Neural cell (in vitro differentiated cells): ENCODE data around the gene FBXL15. TPM values are rescaled to one million over a fixed set of nuclear protein-coding genes. Genes with fewer than 3 reads are reported as not detected.

Experiments used
- H2AFZ ChIP-seq: fragments of 200-600, 300-800 bp; sonication (generic), shearing (Covaris generic); 2 replicates; pipeline ENCODE4 v1.6.0; 2014; ENCODE audit warnings: low read depth, mild to moderate bottlenecking, antibody characterized with exemption, low read length, moderate library complexity
- H3F3A ChIP-seq: fragments of 200-600 bp; shearing (Covaris generic); 2 replicates; pipeline ENCODE4 v1.6.1; 2016; ENCODE audit warnings: mild to moderate bottlenecking, moderate library complexity, mixed read lengths, antibody characterized with exemption, low read length; ENCODE audit not compliant: insufficient read depth, poor library complexity, severe bottlenecking
- H3K27ac ChIP-seq: fragments of 200-600, 300-800 bp; sonication (generic), shearing (Covaris generic); 2 replicates; pipeline ENCODE4 v1.5.1; 2014; ENCODE audit warnings: mild to moderate bottlenecking, low read length, moderate library complexity
- H3K27me3 ChIP-seq: fragments of 300-800, 200-600 bp; sonication (generic), shearing (Covaris generic); 2 replicates; pipeline ENCODE4 v1.6.0; 2014; ENCODE audit warnings: mild to moderate bottlenecking, low read depth, low read length, moderate library complexity; ENCODE audit not compliant: insufficient read depth
- H3K36me3 ChIP-seq: fragments of 300-800, 200-600 bp; sonication (generic), shearing (Covaris generic); 2 replicates; pipeline ENCODE4 v1.5.1; 2014; ENCODE audit warnings: mild to moderate bottlenecking, antibody characterized with exemption, low read length, moderate library complexity; ENCODE audit not compliant: insufficient read depth
- H3K4me2 ChIP-seq: fragments of 300-800, 200-600 bp; sonication (generic), shearing (Covaris generic); 2 replicates; pipeline ENCODE4 v1.6.0; 2014; ENCODE audit warnings: mild to moderate bottlenecking, low read length
- H3K4me3 ChIP-seq: fragments of 300-800, 200-600 bp; sonication (generic), shearing (Covaris generic); 2 replicates; pipeline ENCODE4 v1.5.1; 2014; ENCODE audit warnings: mild to moderate bottlenecking, low read length, moderate library complexity
- H3K79me2 ChIP-seq: fragments of 200-600 bp; shearing (Covaris generic); replicated peaks from 2 replicates; pipeline ENCODE4 v1.6.0; 2014; ENCODE audit warnings: mild to moderate bottlenecking, low read length, moderate library complexity; ENCODE audit not compliant: insufficient read depth
- H3K9ac ChIP-seq: fragments of 300-800, 200-600 bp; sonication (generic), shearing (Covaris generic); 2 replicates; pipeline ENCODE4 v1.6.1; 2016; ENCODE audit warnings: mild to moderate bottlenecking, low read length, mixed read lengths
- H3K9me2 ChIP-seq: fragments of 200-600 bp; shearing (Covaris generic); 2 replicates; pipeline ENCODE4 v1.6.1; 2016; ENCODE audit warnings: mild to moderate bottlenecking, low read length, mixed read lengths; ENCODE audit not compliant: insufficient read depth
- H3K9me3 ChIP-seq: fragments of 200-600, 300-800 bp; sonication (generic), shearing (Covaris generic); 2 replicates; pipeline ENCODE4 v1.6.1; 2016; ENCODE audit warnings: mild to moderate bottlenecking, mixed run types, low read length, moderate library complexity, mixed read lengths
- H4K20me1 ChIP-seq: fragments of 200-600 bp; shearing (Covaris generic); 2 replicates; pipeline ENCODE4 v1.6.1; 2016; ENCODE audit warnings: mild to moderate bottlenecking, mixed run types; ENCODE audit not compliant: insufficient read depth
- EP300 ChIP-seq: fragments of 450-650 bp; conservative IDR thresholded peaks from 2 replicates; pipeline ENCODE4 v1.6.1; 2014; ENCODE audit warnings: antibody characterized with exemption, mild to moderate bottlenecking, moderate library complexity; ENCODE audit not compliant: poor library complexity, severe bottlenecking
- EZH2 ChIP-seq: fragments of 200-600, 300-800 bp; shearing (Covaris generic), sonication (generic); IDR thresholded peaks from 2 replicates; pipeline ENCODE4 v1.6.1; 2014; ENCODE audit warnings: antibody characterized with exemption, low read length, borderline replicate concordance, mild to moderate bottlenecking; ENCODE audit not compliant: insufficient read depth, poor library complexity, severe bottlenecking
- RAD21 ChIP-seq: fragments of 450-650 bp; conservative IDR thresholded peaks from 2 replicates; pipeline ENCODE4 v1.6.1; 2014; ENCODE audit warnings: antibody characterized with exemption, mild to moderate bottlenecking, moderate library complexity
- SMC3 ChIP-seq: fragments of 450-650 bp; conservative IDR thresholded peaks from 2 replicates; pipeline ENCODE4 v1.6.1; 2014; ENCODE audit warnings: antibody characterized with exemption, mild to moderate bottlenecking, moderate library complexity; ENCODE audit not compliant: poor library complexity
- polyA plus RNA-seq: library from polyadenylated mRNA; depleted of rRNA; stranded (reverse); fragments of >200 nt; gene quantifications from 2 replicates; pipeline ENCODE4 v1.2.3, GENCODE V29; 2014
- TF ChIP-seq, protein P1 (sequence below): fragments of 450-650 bp; IDR thresholded peaks from 2 replicates; pipeline ENCODE4 v1.5.1; 2014; ENCODE audit warnings: antibody characterized with exemption, mild to moderate bottlenecking, moderate library complexity; ENCODE audit not compliant: poor library complexity, severe bottlenecking
- TF ChIP-seq, protein P2 (sequence below): IDR thresholded peaks from 2 replicates; pipeline ENCODE4 v1.6.1; 2012; ENCODE audit warnings: borderline replicate concordance

Gene FBXL15
- polyA plus RNA-seq, 1 donor from 2014 or later = 37.8 TPM

DNA sequence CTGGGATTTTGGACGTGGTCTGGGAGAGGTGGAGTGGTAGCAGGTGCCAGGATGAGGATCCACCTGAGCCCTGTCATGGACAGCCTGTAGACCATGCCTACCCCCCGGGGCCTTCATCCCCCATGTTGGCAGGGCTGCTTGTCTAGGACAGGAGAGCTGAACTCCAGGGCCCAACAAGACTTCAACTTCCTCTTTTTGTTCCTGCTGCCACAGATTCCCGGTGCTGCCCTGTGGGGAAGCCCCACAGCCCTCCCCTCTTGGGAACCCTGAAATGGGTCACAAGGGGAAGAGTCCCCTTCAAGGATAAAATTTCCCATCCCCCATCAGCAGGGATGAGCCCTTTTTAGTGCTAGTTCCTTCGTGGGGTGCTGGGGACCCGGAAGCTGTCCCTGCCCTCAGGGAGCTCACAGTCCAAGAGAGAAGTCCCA, 13.0 kb downstream of the FBXL15 start:
- no peak overlapping the region for H2AFZ ChIP-seq
- no peak overlapping the region for H3K9ac ChIP-seq
- peaks cover 10% of the 10 kb centered on the region for H3K27me3 ChIP-seq

GRCh38 chr10:102434394-102435132, 13.9 kb downstream of the FBXL15 start:
- no peak overlapping the region for H3K4me2 ChIP-seq
- H4K20me1 ChIP-seq = no peaks in the 10 kb centered on the region
- no peaks in the 10 kb centered on the region for H3F3A ChIP-seq
- H2AFZ ChIP-seq = no peak overlapping the region
- no peak overlapping the region for H3K4me3 ChIP-seq
- no peak overlapping the region for H3K9ac ChIP-seq
- no peaks in the 10 kb centered on the region for H3K9me3 ChIP-seq
- peaks cover 10% of the 10 kb centered on the region for H3K27me3 ChIP-seq
- no peaks in the 10 kb centered on the region for H3K9me2 ChIP-seq
- TF ChIP-seq, protein P1, sequence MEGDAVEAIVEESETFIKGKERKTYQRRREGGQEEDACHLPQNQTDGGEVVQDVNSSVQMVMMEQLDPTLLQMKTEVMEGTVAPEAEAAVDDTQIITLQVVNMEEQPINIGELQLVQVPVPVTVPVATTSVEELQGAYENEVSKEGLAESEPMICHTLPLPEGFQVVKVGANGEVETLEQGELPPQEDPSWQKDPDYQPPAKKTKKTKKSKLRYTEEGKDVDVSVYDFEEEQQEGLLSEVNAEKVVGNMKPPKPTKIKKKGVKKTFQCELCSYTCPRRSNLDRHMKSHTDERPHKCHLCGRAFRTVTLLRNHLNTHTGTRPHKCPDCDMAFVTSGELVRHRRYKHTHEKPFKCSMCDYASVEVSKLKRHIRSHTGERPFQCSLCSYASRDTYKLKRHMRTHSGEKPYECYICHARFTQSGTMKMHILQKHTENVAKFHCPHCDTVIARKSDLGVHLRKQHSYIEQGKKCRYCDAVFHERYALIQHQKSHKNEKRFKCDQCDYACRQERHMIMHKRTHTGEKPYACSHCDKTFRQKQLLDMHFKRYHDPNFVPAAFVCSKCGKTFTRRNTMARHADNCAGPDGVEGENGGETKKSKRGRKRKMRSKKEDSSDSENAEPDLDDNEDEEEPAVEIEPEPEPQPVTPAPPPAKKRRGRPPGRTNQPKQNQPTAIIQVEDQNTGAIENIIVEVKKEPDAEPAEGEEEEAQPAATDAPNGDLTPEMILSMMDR = no peak
- TF ChIP-seq EP300 (no peak), SMC3 (no peak), EZH2 (no peak)
- TF ChIP-seq, protein P2, sequence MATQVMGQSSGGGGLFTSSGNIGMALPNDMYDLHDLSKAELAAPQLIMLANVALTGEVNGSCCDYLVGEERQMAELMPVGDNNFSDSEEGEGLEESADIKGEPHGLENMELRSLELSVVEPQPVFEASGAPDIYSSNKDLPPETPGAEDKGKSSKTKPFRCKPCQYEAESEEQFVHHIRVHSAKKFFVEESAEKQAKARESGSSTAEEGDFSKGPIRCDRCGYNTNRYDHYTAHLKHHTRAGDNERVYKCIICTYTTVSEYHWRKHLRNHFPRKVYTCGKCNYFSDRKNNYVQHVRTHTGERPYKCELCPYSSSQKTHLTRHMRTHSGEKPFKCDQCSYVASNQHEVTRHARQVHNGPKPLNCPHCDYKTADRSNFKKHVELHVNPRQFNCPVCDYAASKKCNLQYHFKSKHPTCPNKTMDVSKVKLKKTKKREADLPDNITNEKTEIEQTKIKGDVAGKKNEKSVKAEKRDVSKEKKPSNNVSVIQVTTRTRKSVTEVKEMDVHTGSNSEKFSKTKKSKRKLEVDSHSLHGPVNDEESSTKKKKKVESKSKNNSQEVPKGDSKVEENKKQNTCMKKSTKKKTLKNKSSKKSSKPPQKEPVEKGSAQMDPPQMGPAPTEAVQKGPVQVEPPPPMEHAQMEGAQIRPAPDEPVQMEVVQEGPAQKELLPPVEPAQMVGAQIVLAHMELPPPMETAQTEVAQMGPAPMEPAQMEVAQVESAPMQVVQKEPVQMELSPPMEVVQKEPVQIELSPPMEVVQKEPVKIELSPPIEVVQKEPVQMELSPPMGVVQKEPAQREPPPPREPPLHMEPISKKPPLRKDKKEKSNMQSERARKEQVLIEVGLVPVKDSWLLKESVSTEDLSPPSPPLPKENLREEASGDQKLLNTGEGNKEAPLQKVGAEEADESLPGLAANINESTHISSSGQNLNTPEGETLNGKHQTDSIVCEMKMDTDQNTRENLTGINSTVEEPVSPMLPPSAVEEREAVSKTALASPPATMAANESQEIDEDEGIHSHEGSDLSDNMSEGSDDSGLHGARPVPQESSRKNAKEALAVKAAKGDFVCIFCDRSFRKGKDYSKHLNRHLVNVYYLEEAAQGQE = no peak
- no peaks in the 10 kb centered on the region for H3K36me3 ChIP-seq
- H3K27ac ChIP-seq = no peak overlapping the region
- H3K79me2 ChIP-seq = peaks cover 10% of the 10 kb centered on the region

More for the DNA sequence above, 13.0 kb downstream of the FBXL15 start:
- Histone ChIP-seq H3K4me2 (no peak overlapping the region), H3K9me2 (no peaks in the 10 kb centered on the region), H3K36me3 (no peaks in the 10 kb centered on the region), H3K79me2 (peaks cover 10% of the 10 kb centered on the region), H3K9me3 (no peaks in the 10 kb centered on the region), H3K4me3 (no peak overlapping the region), H3F3A (no peaks in the 10 kb centered on the region), H3K27ac (no peak overlapping the region), H4K20me1 (no peaks in the 10 kb centered on the region)
- TF ChIP-seq RAD21 = no peak
- no peak for TF ChIP-seq SMC3
- TF ChIP-seq, protein P1 = no peak
